H1 (cell line): Measurements from ENCODE around the gene DENND6B. TPM values are rescaled to one million over a fixed set of nuclear protein-coding genes. Genes with fewer than 3 reads are reported as not detected.

Experiments
- ASH2L ChIP-seq: fragments of 200-600, 300-600 bp; sonication (generic); IDR thresholded peaks from one replicate; pipeline ENCODE4 v1.7.1; 2017; ENCODE audit warnings: low read length
- ATF2 ChIP-seq: IDR thresholded peaks from 2 replicates; pipeline ENCODE4 v1.6.1; 2012; ENCODE audit warnings: low read length, inconsistent platforms
- BRCA1 ChIP-seq: IDR thresholded peaks from 2 replicates; pipeline ENCODE4 v1.6.1; 2012; ENCODE audit warnings: low read depth, low read length, improper control_type of control experiment
- CBX8 ChIP-seq: fragments of 300-800, 300-1000 bp; sonication (generic); IDR thresholded peaks from 2 replicates; pipeline ENCODE4 v1.7.1; 2016; ENCODE audit warnings: low read depth, low read length, borderline replicate concordance
- JUN ChIP-seq: IDR thresholded peaks from 2 replicates; pipeline ENCODE4 v1.6.1; 2011; ENCODE audit warnings: low read depth, mild to moderate bottlenecking, improper control_type of control experiment, low read length
- NRF1 ChIP-seq: IDR thresholded peaks from 2 replicates; pipeline ENCODE4 v1.6.1; 2011; ENCODE audit warnings: mild to moderate bottlenecking, low read depth, low read length, improper control_type of control experiment
- USF2 ChIP-seq: IDR thresholded peaks from 2 replicates; pipeline ENCODE4 v1.6.1; 2011; ENCODE audit warnings: low read length, improper control_type of control experiment
- polyA plus RNA-seq, 7 experiments: library from polyadenylated mRNA; depleted of rRNA in 3 of 7; stranded (reverse) in 5 of 7; unstranded in 2 of 7; fragments of >200 nt in 5 of 7; fragments of 200-250 nt in 2 of 7; gene quantifications; 1 replicate in 5 of 7; 2 replicates in 1 of 7; 4 replicates in 1 of 7; pipeline versions ENCODE4 v1.2.1 to v1.2.3, GENCODE V29; 2011 to 2013; ENCODE audit warnings: missing spikeins in 2 of 7, mixed read lengths in 2 of 7
- total RNA-seq: library from RNA; stranded (reverse); fragmentation: NEBNext Ultra II Directional; extraction: Animal tissue kit (Norgen Biotek cat#: 25700); gene quantifications from 2 replicates; pipeline ENCODE4 v1.2.1, GENCODE V29; 2021

Gene DENND6B
- total and polyA plus RNA-seq, 2 of the 8 experiments (the other 6 are each of a cell fraction or from before 2014, with no cell fraction given): 1.1 to 1.9 TPM

GRCh38 chr22:50278461-50278860, 48.4 kb downstream of the DENND6B start (continued):
- TF ChIP-seq USF2: no peak
- no peak for TF ChIP-seq BRCA1
- no peak for TF ChIP-seq ASH2L
- no peak for TF ChIP-seq NRF1
- TF ChIP-seq CBX8: no peak
- no peak for TF ChIP-seq ATF2
- no peak for TF ChIP-seq JUN
- TF ChIP-seq, all 59 proteins: peak for 0
